Progenitor cell of endocrine pancreas (in vitro differentiated cells): ENCODE data around the gene EML3. TPM values are rescaled to one million over a fixed set of nuclear protein-coding genes. Genes with fewer than 3 reads are reported as not detected.
A peak's percentile ranks its signal among the peaks of the same experiment; 100 is the strongest.
"Not testable (repeated sequence)": the region's sequence is repeated elsewhere in the genome, so short reads cannot be mapped to it uniquely, and the experiment has no call there.

ENCODE experiments used
- DNase-seq: peaks from one replicate; pipeline ENCODE4 v3.0.0; 2021; ENCODE audit warnings: low spot score; ENCODE audit not compliant: unreplicated experiment
- H3K27ac Mint-ChIP-seq: 2 replicates; pipeline ENCODE4 v1.8.0; 2021; ENCODE audit warnings: mild to moderate bottlenecking, moderate library complexity, mixed read lengths
- H3K27me3 Mint-ChIP-seq: 2 replicates; pipeline ENCODE4 v1.8.0; 2021; ENCODE audit warnings: mixed read lengths
- H3K36me3 Mint-ChIP-seq: 2 replicates; pipeline ENCODE4 v1.8.0; 2022; ENCODE audit warnings: mixed read lengths; ENCODE audit not compliant: insufficient read depth
- H3K4me1 Mint-ChIP-seq: 2 replicates; pipeline ENCODE4 v1.8.0; 2021; ENCODE audit warnings: low read depth, mixed read lengths
- H3K4me3 Mint-ChIP-seq: 2 replicates; pipeline ENCODE4 v1.8.0; 2021; ENCODE audit warnings: low read depth, mild to moderate bottlenecking, moderate library complexity, mixed read lengths
- H3K9me3 Mint-ChIP-seq: 2 replicates; pipeline ENCODE4 v1.8.0; 2021; ENCODE audit warnings: low read depth, mixed read lengths
- total RNA-seq: library from RNA; stranded (reverse); gene quantifications from 2 replicates; pipeline ENCODE4 v1.2.1, GENCODE V29; 2021
- TF ChIP-seq, protein P1 (sequence below): fragments of 200-600 bp; sonication (generic); IDR thresholded peaks from one replicate; pipeline ENCODE4 v1.5.0; 2021; ENCODE audit warnings: antibody characterized with exemption, mild to moderate bottlenecking; ENCODE audit not compliant: unreplicated experiment

Gene EML3
- total RNA-seq, 1 donor from 2014 or later: 42.7 TPM

GRCh38 chr11:62592989-62593421, 19.6 kb downstream of the EML3 start:
- H3K4me1 Mint-ChIP-seq: peaks cover 13% of the 10 kb centered on the region
- peaks cover 26% of the 10 kb centered on the region for H3K36me3 Mint-ChIP-seq
- no peak for DNase-seq
- no peak overlapping the region for H3K27ac Mint-ChIP-seq
- no peaks in the 10 kb centered on the region for H3K27me3 Mint-ChIP-seq
- no peak overlapping the region for H3K4me3 Mint-ChIP-seq
- H3K9me3 Mint-ChIP-seq: no peaks in the 10 kb centered on the region
- TF ChIP-seq, protein P1, sequence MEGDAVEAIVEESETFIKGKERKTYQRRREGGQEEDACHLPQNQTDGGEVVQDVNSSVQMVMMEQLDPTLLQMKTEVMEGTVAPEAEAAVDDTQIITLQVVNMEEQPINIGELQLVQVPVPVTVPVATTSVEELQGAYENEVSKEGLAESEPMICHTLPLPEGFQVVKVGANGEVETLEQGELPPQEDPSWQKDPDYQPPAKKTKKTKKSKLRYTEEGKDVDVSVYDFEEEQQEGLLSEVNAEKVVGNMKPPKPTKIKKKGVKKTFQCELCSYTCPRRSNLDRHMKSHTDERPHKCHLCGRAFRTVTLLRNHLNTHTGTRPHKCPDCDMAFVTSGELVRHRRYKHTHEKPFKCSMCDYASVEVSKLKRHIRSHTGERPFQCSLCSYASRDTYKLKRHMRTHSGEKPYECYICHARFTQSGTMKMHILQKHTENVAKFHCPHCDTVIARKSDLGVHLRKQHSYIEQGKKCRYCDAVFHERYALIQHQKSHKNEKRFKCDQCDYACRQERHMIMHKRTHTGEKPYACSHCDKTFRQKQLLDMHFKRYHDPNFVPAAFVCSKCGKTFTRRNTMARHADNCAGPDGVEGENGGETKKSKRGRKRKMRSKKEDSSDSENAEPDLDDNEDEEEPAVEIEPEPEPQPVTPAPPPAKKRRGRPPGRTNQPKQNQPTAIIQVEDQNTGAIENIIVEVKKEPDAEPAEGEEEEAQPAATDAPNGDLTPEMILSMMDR: no peak

- Mint-ChIP-seq H3K36me3 (peaks cover 23% of the 10 kb centered on the region), H3K4me1 (peaks cover 13% of the 10 kb centered on the region)
- DNase-seq: no peak
Observed at GRCh38 chr11:62592146-62592815, 20.3 kb downstream of the EML3 start.

DNA sequence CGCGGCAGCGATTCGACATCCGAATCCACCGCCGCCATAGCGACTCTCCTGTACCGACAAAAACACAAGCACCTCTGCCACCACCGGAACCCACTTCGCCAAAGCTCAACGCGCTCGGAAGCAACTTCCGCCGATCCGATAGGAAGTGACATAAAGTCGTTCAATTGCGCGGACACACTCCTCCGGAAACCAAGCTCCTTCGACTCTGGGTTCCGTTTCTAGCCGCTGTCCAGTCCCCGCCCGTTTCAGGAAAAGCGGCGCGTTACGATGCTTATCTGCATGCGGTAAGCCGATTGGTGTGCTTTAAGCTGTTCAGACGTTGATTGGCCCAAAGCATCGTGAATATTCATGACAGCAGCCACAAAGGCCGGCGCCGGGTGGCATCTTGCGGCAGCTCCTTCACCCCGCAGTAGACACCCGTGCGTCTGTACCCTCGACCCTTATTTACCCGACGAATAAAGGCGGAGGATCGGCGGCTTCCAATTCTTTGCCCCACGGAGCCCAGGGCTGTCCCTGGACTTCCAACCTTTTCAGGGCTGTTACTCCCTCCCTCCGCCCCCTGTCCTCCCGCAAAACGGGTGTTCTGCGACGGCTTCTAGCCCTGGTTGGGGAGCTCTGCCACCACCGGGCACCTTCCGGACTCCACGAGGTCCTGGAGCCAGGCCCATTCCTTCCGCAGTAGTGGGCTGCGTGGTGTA, 21.0 kb downstream of the EML3 start, which contains the start of gene TUT1:
Gene TUT1, minus strand, starts transcription at position 76 of the 698 bp plus-strand sequence. Its CDS starts 38 bp downstream, at position 38.
- DNase-seq: peak; percentile 93
- Mint-ChIP-seq H3K36me3 (peaks cover 18% of the 10 kb centered on the region), H3K4me3 (peak within 1 kb of the TSS; percentile 92), H3K4me1 (peaks cover 13% of the 10 kb centered on the region), H3K27me3 (no peaks in the 10 kb centered on the region), H3K27ac (peak within 1 kb of the TSS; percentile 96), H3K9me3 (no peaks in the 10 kb centered on the region)
- TF ChIP-seq, protein P1: peak; percentile 6

More at GRCh38 chr11:62592146-62592815, 20.3 kb downstream of the EML3 start:
- H3K27me3 Mint-ChIP-seq: no peaks in the 10 kb centered on the region
- TF ChIP-seq, protein P1: no peak
- peak overlapping the region; percentile 92 for H3K4me3 Mint-ChIP-seq
- no peaks in the 10 kb centered on the region for H3K9me3 Mint-ChIP-seq
- peak overlapping the region; percentile 96 for H3K27ac Mint-ChIP-seq

- Mint-ChIP-seq H3K27ac (no peak overlapping the region), H3K27me3 (no peaks in the 10 kb centered on the region), H3K9me3 (no peaks in the 10 kb centered on the region), H3K36me3 (peaks cover 8% of the 10 kb centered on the region), H3K4me1 (peaks cover 13% of the 10 kb centered on the region), H3K4me3 (peak overlapping the region; percentile 92)
- TF ChIP-seq, protein P1: peak; percentile 45
- no peak for DNase-seq
Observed at GRCh38 chr11:62588966-62589637, 23.5 kb downstream of the EML3 start.

DNA sequence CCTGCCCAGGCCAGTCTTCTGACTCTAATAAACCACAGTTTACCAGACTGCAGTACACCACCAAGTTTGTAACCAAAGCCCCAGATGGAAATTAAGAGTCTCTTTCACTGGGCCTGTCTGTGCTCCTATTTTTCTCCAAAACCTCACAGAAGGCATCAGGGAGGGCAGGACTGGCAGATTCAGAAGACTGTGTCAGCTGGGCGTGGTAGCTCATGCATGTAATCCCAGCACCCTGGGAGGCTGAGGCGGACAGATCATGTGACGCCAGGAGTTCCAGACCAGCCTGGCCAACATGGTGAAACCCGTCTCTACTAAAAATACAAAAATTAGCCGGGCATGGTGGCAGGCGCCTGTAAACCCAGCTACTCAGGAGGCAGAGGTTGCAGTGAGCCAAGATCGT, 27.2 kb downstream of the EML3 start:
- H3K36me3 Mint-ChIP-seq, H3K27ac Mint-ChIP-seq, H3K4me1 Mint-ChIP-seq, H3K9me3 Mint-ChIP-seq, H3K4me3 Mint-ChIP-seq, DNase-seq, H3K27me3 Mint-ChIP-seq: not testable (repeated sequence)

DNA sequence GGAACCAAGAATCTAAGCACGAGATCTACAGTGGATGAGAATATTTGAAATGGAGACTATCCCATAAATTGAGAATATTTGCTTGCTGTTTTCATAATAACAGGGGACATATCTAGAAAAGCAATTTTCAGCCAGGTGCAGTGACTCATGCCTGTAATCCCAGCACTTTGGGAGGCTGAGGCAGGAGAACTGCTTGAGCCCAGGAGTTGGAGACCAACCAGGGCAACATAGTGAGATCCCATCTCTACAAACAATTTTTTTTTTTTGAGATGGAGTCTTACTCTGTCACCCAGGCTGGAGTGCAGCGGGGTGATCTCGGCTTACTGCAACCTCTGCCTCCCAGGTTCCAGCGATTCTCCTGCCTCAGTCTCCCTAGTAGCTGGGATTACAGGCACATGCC, 30.8 kb downstream of the EML3 start:
- not testable (repeated sequence) for H3K4me3 Mint-ChIP-seq, H3K4me1 Mint-ChIP-seq, DNase-seq, H3K27me3 Mint-ChIP-seq, H3K9me3 Mint-ChIP-seq, H3K27ac Mint-ChIP-seq
- H3K36me3 Mint-ChIP-seq: peaks cover 10% of the 10 kb centered on the region
